Tibial nerve (tissue), 4 donors: ENCODE measurements around the gene RAB11FIP2.

Source experiments
- EP300 ChIP-seq, 2 donors: sonication (generic); formaldehyde crosslinking; IDR thresholded peaks; one replicate each; pipeline ENCODE4 v1.6.1; 2017; ENCODE audit warnings: antibody characterized with exemption in 2 of 2, mild to moderate bottlenecking in 1 of 2
- POLR2A ChIP-seq, 2 donors: fragments of 450-650 bp; IDR thresholded peaks; one replicate each; pipeline ENCODE4 v1.6.1; 2017; ENCODE audit warnings: antibody characterized with exemption in 2 of 2, mild to moderate bottlenecking in 2 of 2, moderate library complexity in 2 of 2
- TF ChIP-seq, protein P1 (sequence below), 5 experiments: fragments of 200-600 bp in 3 of 5; fragments of 450-650 bp in 2 of 5; sonication (generic) in 3 of 5; IDR thresholded peaks; one replicate each; pipeline ENCODE4 v1.5.1; 2016 to 2019; ENCODE audit warnings: antibody characterized with exemption in 5 of 5, mild to moderate bottlenecking in 3 of 5, moderate library complexity in 2 of 5

- TF ChIP-seq, protein P1, sequence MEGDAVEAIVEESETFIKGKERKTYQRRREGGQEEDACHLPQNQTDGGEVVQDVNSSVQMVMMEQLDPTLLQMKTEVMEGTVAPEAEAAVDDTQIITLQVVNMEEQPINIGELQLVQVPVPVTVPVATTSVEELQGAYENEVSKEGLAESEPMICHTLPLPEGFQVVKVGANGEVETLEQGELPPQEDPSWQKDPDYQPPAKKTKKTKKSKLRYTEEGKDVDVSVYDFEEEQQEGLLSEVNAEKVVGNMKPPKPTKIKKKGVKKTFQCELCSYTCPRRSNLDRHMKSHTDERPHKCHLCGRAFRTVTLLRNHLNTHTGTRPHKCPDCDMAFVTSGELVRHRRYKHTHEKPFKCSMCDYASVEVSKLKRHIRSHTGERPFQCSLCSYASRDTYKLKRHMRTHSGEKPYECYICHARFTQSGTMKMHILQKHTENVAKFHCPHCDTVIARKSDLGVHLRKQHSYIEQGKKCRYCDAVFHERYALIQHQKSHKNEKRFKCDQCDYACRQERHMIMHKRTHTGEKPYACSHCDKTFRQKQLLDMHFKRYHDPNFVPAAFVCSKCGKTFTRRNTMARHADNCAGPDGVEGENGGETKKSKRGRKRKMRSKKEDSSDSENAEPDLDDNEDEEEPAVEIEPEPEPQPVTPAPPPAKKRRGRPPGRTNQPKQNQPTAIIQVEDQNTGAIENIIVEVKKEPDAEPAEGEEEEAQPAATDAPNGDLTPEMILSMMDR (IDR thresholded peaks at IDR 0.05), result no peak
- TF ChIP-seq EP300 (IDR thresholded peaks at IDR 0.05) (no peak), POLR2A (IDR thresholded peaks at IDR 0.05) (no peak)
Measured at GRCh38 chr10:117956972-117957371, 89.8 kb downstream of the RAB11FIP2 start.
